Suprapubic skin (tissue), 4 donors: Measurements from ENCODE around the gene PRR14. TPM values are rescaled to one million over a fixed set of nuclear protein-coding genes. Genes with fewer than 3 reads are reported as not detected.

Experiments used
- DNase-seq, 2 donors: peaks; one replicate each; pipeline ENCODE4 v3.0.0-alpha.2; 2019; ENCODE audit warnings: low spot score in 2 of 2
- H3K27ac ChIP-seq: fragments of 200-600 bp; sonication (generic); one replicate; pipeline ENCODE4 v1.5.1; 2019
- H3K27me3 ChIP-seq: fragments of 200-600 bp; sonication (generic); one replicate; pipeline ENCODE4 v1.5.1; 2019
- H3K36me3 ChIP-seq: fragments of 200-600 bp; sonication (generic); one replicate; pipeline ENCODE4 v1.5.1; 2019
- H3K4me1 ChIP-seq: fragments of 200-600 bp; sonication (generic); one replicate; pipeline ENCODE4 v1.5.1; 2019
- H3K4me3 ChIP-seq: fragments of 200-600 bp; sonication (generic); one replicate; pipeline ENCODE4 v1.5.1; 2019; ENCODE audit warnings: mild to moderate bottlenecking
- H3K9me3 ChIP-seq: fragments of 200-600 bp; sonication (generic); one replicate; pipeline ENCODE4 v1.5.1; 2019
- CTCF ChIP-seq, 2 donors: fragments of 200-600 bp in 1 of 2; fragments of 450-650 bp in 1 of 2; sonication (generic) in 1 of 2; IDR thresholded peaks; one replicate each; pipeline ENCODE4 v1.5.1; 2016 to 2019; ENCODE audit warnings: antibody characterized with exemption in 2 of 2, mild to moderate bottlenecking in 1 of 2, moderate library complexity in 1 of 2
- EP300 ChIP-seq: sonication (generic); formaldehyde crosslinking; IDR thresholded peaks from one replicate; pipeline ENCODE4 v1.6.1; 2017; ENCODE audit warnings: antibody characterized with exemption
- POLR2A ChIP-seq, 2 donors: fragments of 450-650 bp; IDR thresholded peaks; one replicate each; pipeline ENCODE4 v1.6.1; 2017; ENCODE audit warnings: antibody characterized with exemption in 2 of 2, mild to moderate bottlenecking in 2 of 2, moderate library complexity in 2 of 2
- POLR2AphosphoS5 ChIP-seq, 3 donors: sonication (generic); formaldehyde crosslinking; IDR thresholded peaks; one replicate each; pipeline ENCODE4 v1.6.1; 2017; ENCODE audit warnings: antibody characterized with exemption in 3 of 3
- WGBS: methylation state at CpG from one replicate; pipeline ENCODE4 v1.1.5; 2018; 5-methylcytosine and 5-hydroxymethylcytosine counted together
- total RNA-seq, 4 donors: library from RNA; depleted of rRNA; stranded (reverse); fragments of >200 nt; gene quantifications; one replicate each; pipeline ENCODE4 v1.1.0, GENCODE V29; 2016

PRR14 gene
- 10 to 100 TPM; 56.7 to 68.8 (median 62.1) TPM for total RNA-seq

DNA sequence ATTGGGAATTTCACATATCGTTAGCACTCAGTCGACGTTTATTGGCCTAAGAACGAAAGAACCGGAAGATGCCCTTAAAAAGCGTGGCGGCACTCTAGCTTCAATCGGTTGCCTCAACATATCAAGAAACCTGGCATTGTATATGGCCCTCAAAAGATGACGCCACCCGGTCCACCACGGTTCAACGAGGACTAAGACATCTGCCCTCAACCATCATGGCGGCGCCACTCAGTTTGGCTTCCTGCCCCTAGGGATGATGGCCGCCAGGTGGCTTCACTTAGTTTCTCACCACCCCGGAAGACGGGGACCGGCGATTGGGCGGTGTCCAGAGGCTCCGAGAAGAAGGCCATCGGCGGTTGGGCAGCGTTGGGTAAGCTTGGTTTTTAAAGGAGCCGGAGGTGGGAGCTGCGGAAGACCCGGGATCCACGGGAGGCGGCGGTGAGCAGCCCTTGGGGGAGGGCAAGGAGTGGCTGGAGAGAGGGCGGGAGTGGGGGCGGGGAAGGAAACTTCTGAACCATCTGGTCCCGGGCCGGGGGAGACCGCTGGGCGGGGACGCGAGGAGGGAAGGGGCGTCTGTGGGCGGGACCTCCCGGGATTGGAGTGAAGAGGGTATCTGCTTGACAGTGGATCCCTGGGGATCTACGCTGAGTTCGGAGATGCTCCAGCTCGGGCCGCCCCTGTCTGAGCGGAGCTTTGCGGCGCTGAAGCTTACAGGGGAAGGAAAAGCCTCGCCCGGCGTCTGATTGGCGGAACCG, at the start of gene PRR14:
TSS of gene PRR14 (plus strand) at position 592 of the 755 bp plus-strand sequence. CDS start 686 bp downstream, outside the sequence.
- H3K36me3 ChIP-seq: peaks cover 30% of the 10 kb centered on the region
- H3K4me1 ChIP-seq: peaks cover 19% of the 10 kb centered on the region
- TF ChIP-seq CTCF (IDR thresholded peaks at IDR 0.05): peak; percentile 32 to 46
- TF ChIP-seq POLR2AphosphoS5 (IDR thresholded peaks at IDR 0.05): peak in 2 of 3 donors; percentile 93 to 99
- TF ChIP-seq EP300: no peak
- peak within 1 kb of the TSS; percentile 76 for H3K4me3 ChIP-seq
- DNase-seq: peak; percentile 100
- no peaks in the 10 kb centered on the region for H3K27me3 ChIP-seq
- 2% methylated on average over 37 of the region's 53 CpGs for WGBS
- no peaks in the 10 kb centered on the region for H3K9me3 ChIP-seq
- peak within 1 kb of the TSS; percentile 89 for H3K27ac ChIP-seq

GRCh38 chr16:30601966-30602365, 48.8 kb upstream of the PRR14 start:
- Histone ChIP-seq H3K27ac (no peak overlapping the region), H3K9me3 (no peaks in the 10 kb centered on the region), H3K4me3 (no peak overlapping the region), H3K4me1 (peaks cover 9% of the 10 kb centered on the region), H3K36me3 (peaks cover 40% of the 10 kb centered on the region), H3K27me3 (no peaks in the 10 kb centered on the region)
- WGBS: 86% methylated on average over 4 of the region's 4 CpGs
- TF ChIP-seq CTCF (IDR thresholded peaks at IDR 0.05) (no peak), POLR2AphosphoS5 (IDR thresholded peaks at IDR 0.05) (no peak), EP300 (no peak), POLR2A (IDR thresholded peaks at IDR 0.05) (no peak)
- no peak for DNase-seq

- TF ChIP-seq CTCF (IDR thresholded peaks at IDR 0.05): no peak
- TF ChIP-seq EP300: no peak
- no peak for TF ChIP-seq POLR2AphosphoS5 (IDR thresholded peaks at IDR 0.05)
- TF ChIP-seq POLR2A (IDR thresholded peaks at IDR 0.05): no peak
- WGBS: 42% methylated on average over 4 of the region's 4 CpGs
- DNase-seq: no peak
- H3K27me3 ChIP-seq: no peaks in the 10 kb centered on the region
- no peak overlapping the region for H3K4me3 ChIP-seq
- H3K36me3 ChIP-seq: peaks cover 41% of the 10 kb centered on the region
- no peaks in the 10 kb centered on the region for H3K9me3 ChIP-seq
- peaks cover 12% of the 10 kb centered on the region for H3K4me1 ChIP-seq
- no peak overlapping the region for H3K27ac ChIP-seq
Measured at GRCh38 chr16:30602616-30603277, 48.0 kb upstream of the PRR14 start.

GRCh38 chr16:30603945-30604315, 46.8 kb upstream of the PRR14 start:
- H3K36me3 ChIP-seq: peaks cover 44% of the 10 kb centered on the region
- 85% methylated on average over 7 of the region's 7 CpGs for WGBS
- H3K27me3 ChIP-seq: no peaks in the 10 kb centered on the region
- no peak for TF ChIP-seq CTCF (IDR thresholded peaks at IDR 0.05)
- no peak for TF ChIP-seq EP300
- peaks cover 16% of the 10 kb centered on the region for H3K4me1 ChIP-seq
- no peaks in the 10 kb centered on the region for H3K9me3 ChIP-seq
- no peak for DNase-seq
- H3K4me3 ChIP-seq: no peak overlapping the region
- no peak overlapping the region for H3K27ac ChIP-seq

GRCh38 chr16:30604316-30604947, 46.3 kb upstream of the PRR14 start:
- WGBS: 93% methylated on average over 38 of the region's 49 CpGs
- H3K36me3 ChIP-seq: peaks cover 44% of the 10 kb centered on the region
- H3K4me3 ChIP-seq: no peak overlapping the region
- TF ChIP-seq POLR2A (IDR thresholded peaks at IDR 0.05) (no peak), CTCF (IDR thresholded peaks at IDR 0.05) (no peak), EP300 (no peak), POLR2AphosphoS5 (IDR thresholded peaks at IDR 0.05) (no peak)
- H3K9me3 ChIP-seq: no peaks in the 10 kb centered on the region
- no peaks in the 10 kb centered on the region for H3K27me3 ChIP-seq
- H3K27ac ChIP-seq: no peak overlapping the region
- H3K4me1 ChIP-seq: peaks cover 21% of the 10 kb centered on the region
- DNase-seq: no peak
